Eye (tissue), 1 donor: ENCODE results near the gene RUNX2.

Experiments
- DNase-seq: peaks from one replicate; pipeline ENCODE4 v3.0.0-alpha.2; 2015

The RUNX2 gene

GRCh38 chr6:45563041-45563440 lies 234.9 kb downstream of the RUNX2 start:
- no peak for DNase-seq

- no peak for DNase-seq
Measured at GRCh38 chr6:45563844-45564243, 235.7 kb downstream of the RUNX2 start.

- peak; percentile 74 for DNase-seq
Measured at GRCh38 chr6:45566882-45567281, 238.8 kb downstream of the RUNX2 start.

GRCh38 chr6:45567879-45568278 lies 239.7 kb downstream of the RUNX2 start:
- DNase-seq: no peak

- no peak for DNase-seq
Measured at GRCh38 chr6:45568626-45569025, 240.5 kb downstream of the RUNX2 start.

GRCh38 chr6:45569210-45569945 lies 241.2 kb downstream of the RUNX2 start:
- no peak for DNase-seq

- no peak for DNase-seq
Measured at GRCh38 chr6:45571159-45571558, 243.0 kb downstream of the RUNX2 start.

GRCh38 chr6:45572833-45573232 lies 244.7 kb downstream of the RUNX2 start:
- DNase-seq: no peak

GRCh38 chr6:45574014-45574461 lies 245.9 kb downstream of the RUNX2 start:
- no peak for DNase-seq

GRCh38 chr6:45574885-45575284 lies 246.8 kb downstream of the RUNX2 start:
- no peak for DNase-seq

GRCh38 chr6:45576648-45577624 lies 248.8 kb downstream of the RUNX2 start:
- no peak for DNase-seq

- no peak for DNase-seq
Measured at GRCh38 chr6:45577836-45578504, 249.8 kb downstream of the RUNX2 start.

GRCh38 chr6:45584127-45584526 lies 256.0 kb downstream of the RUNX2 start:
- DNase-seq: no peak

- no peak for DNase-seq
Measured at GRCh38 chr6:45586216-45587171, 258.4 kb downstream of the RUNX2 start.

- no peak for DNase-seq
Measured at GRCh38 chr6:45587229-45588060, 259.3 kb downstream of the RUNX2 start.

- DNase-seq: no peak
Measured at GRCh38 chr6:45589367-45589766, 261.2 kb downstream of the RUNX2 start.

- peak; percentile 48 for DNase-seq
Measured at GRCh38 chr6:45590226-45590625, 262.1 kb downstream of the RUNX2 start.

- peak; percentile 49 for DNase-seq
Measured at GRCh38 chr6:45590696-45591184, 262.6 kb downstream of the RUNX2 start.

GRCh38 chr6:45591306-45591705 lies 263.2 kb downstream of the RUNX2 start:
- no peak for DNase-seq

- DNase-seq: no peak
Measured at GRCh38 chr6:45591890-45592289, 263.8 kb downstream of the RUNX2 start.

GRCh38 chr6:45592991-45593390 lies 264.9 kb downstream of the RUNX2 start:
- DNase-seq: no peak
